Tibial artery (tissue), 4 donors: ENCODE measurements around the gene WAC.

ENCODE experiments used
- DNase-seq, 2 donors: peaks; one replicate each; pipeline ENCODE4 v3.0.0-alpha.2; 2019
- H3K27ac ChIP-seq, 2 donors: fragments of 200-600 bp; sonication (generic) in 1 of 2; 1 replicate in 1 of 2; 2 replicates in 1 of 2; pipeline ENCODE4 v1.5.1; 2018 to 2019; ENCODE audit warnings: mild to moderate bottlenecking in 1 of 2
- H3K27me3 ChIP-seq, 2 donors: fragments of 200-600 bp; sonication (generic) in 1 of 2; one replicate each; pipeline versions ENCODE4 v1.5.1 to v1.6.0; 2016 to 2019
- H3K36me3 ChIP-seq, 3 donors: fragments of 200-600 bp; sonication (generic) in 2 of 3; one replicate each; pipeline ENCODE4 v1.5.1; 2016 to 2019; ENCODE audit warnings: mild to moderate bottlenecking in 2 of 3
- H3K4me1 ChIP-seq, 4 donors: fragments of 200-600 bp; sonication (generic) in 2 of 4; 1 replicate in 3 of 4; 2 replicates in 1 of 4; pipeline ENCODE4 v1.5.1; 2016 to 2019
- H3K4me3 ChIP-seq, 2 donors: fragments of 200-600 bp; sonication (generic) in 1 of 2; 1 replicate in 1 of 2; 2 replicates in 1 of 2; pipeline ENCODE4 v1.5.1; 2018 to 2019; ENCODE audit warnings: mild to moderate bottlenecking in 2 of 2
- H3K9me3 ChIP-seq, 3 donors: fragments of 200-600 bp; sonication (generic) in 1 of 3; one replicate each; pipeline ENCODE4 v1.5.1; 2016 to 2019
- CTCF ChIP-seq, 2 experiments: fragments of 200-600 bp in 1 of 2; fragments of 450-650 bp in 1 of 2; IDR thresholded peaks; one replicate each; pipeline ENCODE4 v1.5.1; 2017 to 2019; ENCODE audit warnings: antibody characterized with exemption in 2 of 2, mild to moderate bottlenecking in 1 of 2, moderate library complexity in 1 of 2
- intact Hi-C: fragments of 100-400 bp; cut with DNase I; formaldehyde crosslinking; loops from one replicate; pipeline ENCODE4 v1.15.0; 2023; ENCODE audit warnings: low total_unique reads

WAC gene

GRCh38 chr10:28661035-28661434 is 128.1 kb downstream of the WAC start:
- Histone ChIP-seq H3K36me3 (no peaks in the 10 kb centered on the region), H3K4me1 (peaks cover 0 to 18% (median 6%) of the 10 kb centered on the region in 4 donors), H3K27me3 (no peaks in the 10 kb centered on the region), H3K4me3 (no peak overlapping the region), H3K9me3 (no peaks in the 10 kb centered on the region), H3K27ac (no peak overlapping the region)
- intact Hi-C loops = loop anchor here (2.0 to 5.0 kb wide), 2 partner anchors 331 to 644 kb away; no protein-coding TSS in a partner anchor
- no peak for TF ChIP-seq CTCF (IDR thresholded peaks at IDR 0.05)
- peak in 1 of 2 donors; percentile 29 for DNase-seq

GRCh38 chr10:28663576-28664368 is 130.9 kb downstream of the WAC start:
- TF ChIP-seq CTCF (IDR thresholded peaks at IDR 0.05) = peak; percentile 95 to 99
- Histone ChIP-seq H3K36me3 (no peaks in the 10 kb centered on the region), H3K4me3 (no peak overlapping the region), H3K27ac (peak overlapping the region; percentile 39 to 53), H3K4me1 (peaks cover 0 to 26% (median 11%) of the 10 kb centered on the region in 4 donors), H3K9me3 (no peaks in the 10 kb centered on the region), H3K27me3 (peaks cover 3% of the 10 kb centered on the region in 2 donors)
- DNase-seq = peak; percentile 73 to 88
- intact Hi-C loops = loop anchor here (5.0 kb wide), 1 partner anchor 329 kb away; no protein-coding TSS in a partner anchor

- Histone ChIP-seq H3K4me1 (peaks cover 0 to 31% (median 14%) of the 10 kb centered on the region in 4 donors), H3K36me3 (no peaks in the 10 kb centered on the region), H3K27ac (peak overlapping the region; percentile 39 to 53), H3K9me3 (no peaks in the 10 kb centered on the region), H3K27me3 (peaks cover 3 to 9% of the 10 kb centered on the region in 2 donors), H3K4me3 (no peak overlapping the region)
- TF ChIP-seq CTCF (IDR thresholded peaks at IDR 0.05) = no peak
- intact Hi-C loops = loop anchor here (5.0 kb wide), 1 partner anchor 328 kb away; no protein-coding TSS in a partner anchor
- peak; percentile 54 to 77 for DNase-seq
Observed at GRCh38 chr10:28664369-28664740, 131.4 kb downstream of the WAC start.

GRCh38 chr10:28666751-28667467 is 134.0 kb downstream of the WAC start:
- TF ChIP-seq CTCF (IDR thresholded peaks at IDR 0.05) = no peak

GRCh38 chr10:28668363-28669226 is 135.7 kb downstream of the WAC start:
- no peak for TF ChIP-seq CTCF (IDR thresholded peaks at IDR 0.05)
- Histone ChIP-seq H3K4me1 (peaks cover 0 to 26% (median 14%) of the 10 kb centered on the region in 4 donors), H3K36me3 (no peaks in the 10 kb centered on the region), H3K9me3 (no peaks in the 10 kb centered on the region), H3K27me3 (peaks cover 3 to 14% of the 10 kb centered on the region in 2 donors), H3K27ac (peak overlapping the region in 1 of 2 donors; percentile 28), H3K4me3 (peak overlapping the region; percentile 50 to 53)
- intact Hi-C loops = no loop called here
- peak; percentile 57 to 76 for DNase-seq

More at GRCh38 chr10:28666751-28667467, 134.0 kb downstream of the WAC start:
- peaks cover 0 to 28% (median 15%) of the 10 kb centered on the region in 4 donors for H3K4me1 ChIP-seq
- no peak overlapping the region for H3K4me3 ChIP-seq
- H3K27ac ChIP-seq = no peak overlapping the region
- DNase-seq = no peak
- H3K36me3 ChIP-seq = no peaks in the 10 kb centered on the region
- H3K9me3 ChIP-seq = no peaks in the 10 kb centered on the region
- peaks cover 3 to 14% of the 10 kb centered on the region in 2 donors for H3K27me3 ChIP-seq
- intact Hi-C loops = no loop called here
